B cell (primary cell): ENCODE results near the gene HECTD2. TPM values are rescaled to one million over a fixed set of nuclear protein-coding genes. Genes with fewer than 3 reads are reported as not detected.

Experiments used
- ATAC-seq: fragments of 200-7000 bp; cut with Tn5 transposase; one replicate; pipeline ENCODE4 v1.10.0; 2021; ENCODE audit warnings: low read depth, mild to moderate bottlenecking, moderate number of reproducible peaks, moderate library complexity
- CTCF ChIA-PET: fragments of 350-600 bp; sonication (Branson Sonifier 250); formaldehyde crosslinking; loops from one replicate; lab custom pipeline; 2021; ENCODE audit warnings: antibody characterized with exemption, inconsistent platforms; lab: Charles Lee
- POLR2A ChIA-PET: fragments of 350-600 bp; sonication (Branson Sonifier 250); formaldehyde crosslinking; loops from one replicate; lab custom pipeline; 2021; ENCODE audit warnings: antibody characterized with exemption; lab: Charles Lee
- DNase-seq: peaks from one replicate; pipeline ENCODE4 v3.0.0; 2013
- H2AFZ ChIP-seq: 2 replicates; pipeline ENCODE4 v1.6.1; 2012; ENCODE audit warnings: mild to moderate bottlenecking, low read depth, low read length; ENCODE audit not compliant: insufficient read depth, poor library complexity, severe bottlenecking
- H3K27ac ChIP-seq, 2 donors: 1 replicate in 1 of 2; 2 replicates in 1 of 2; pipeline ENCODE4 v1.5.1; 2012 to 2013; ENCODE audit warnings: low read length in 2 of 2, mild to moderate bottlenecking in 2 of 2, moderate library complexity in 1 of 2
- H3K27me3 ChIP-seq, 4 experiments: fragments of 200-600 bp in 1 of 4; sonication (generic) in 1 of 4; replicated peaks in 1 of 4; 1 replicate in 2 of 4; 2 replicates in 2 of 4; pipeline versions ENCODE4 v1.6.1 to v1.7.0; 2013 to 2016; ENCODE audit warnings: low read length in 3 of 4, mild to moderate bottlenecking in 2 of 4, mixed read lengths in 1 of 4, moderate library complexity in 1 of 4; ENCODE audit not compliant: insufficient read depth in 4 of 4, control insufficient read depth in 3 of 4; ENCODE audit errors: control extremely low read depth in 1 of 4
- H3K36me3 ChIP-seq, 2 experiments: replicated peaks in 1 of 2; 1 replicate in 1 of 2; 2 replicates in 1 of 2; pipeline versions ENCODE4 v1.6.1 to v1.7.1; 2013; ENCODE audit warnings: low read length in 1 of 2; ENCODE audit not compliant: insufficient read depth in 2 of 2, control insufficient read depth in 1 of 2; ENCODE audit errors: control extremely low read depth in 1 of 2, extremely low read depth in 1 of 2
- H3K4me1 ChIP-seq, 2 donors: fragments of 200-600 bp in 1 of 2; sonication (generic) in 1 of 2; 1 replicate in 1 of 2; 2 replicates in 1 of 2; pipeline versions ENCODE4 v1.5.1 to v1.6.1; 2013 to 2017; ENCODE audit warnings: low read length in 2 of 2; ENCODE audit not compliant: control insufficient read depth in 2 of 2, insufficient read depth in 2 of 2
- H3K4me2 ChIP-seq: replicated peaks from 2 replicates; pipeline ENCODE3; 2012; ENCODE audit warnings: mild to moderate bottlenecking, low read depth, low read length; ENCODE audit not compliant: poor library complexity, severe bottlenecking
- H3K4me3 ChIP-seq, 5 experiments: fragments of 200-600 bp in 1 of 5; sonication (generic) in 1 of 5; 1 replicate in 3 of 5; 2 replicates in 2 of 5; pipeline versions ENCODE4 v1.5.1 to v1.7.0; 2011 to 2016; ENCODE audit warnings: low read length in 4 of 5, mild to moderate bottlenecking in 4 of 5, low read depth in 2 of 5, control low read depth in 1 of 5, moderate library complexity in 1 of 5; ENCODE audit not compliant: insufficient read depth in 1 of 5; ENCODE audit errors: control extremely low read depth in 1 of 5, extremely low read depth in 1 of 5
- H3K79me2 ChIP-seq: fragments of 200-600 bp; sonication (generic); one replicate; pipeline ENCODE4 v1.6.0; 2016; ENCODE audit warnings: low read length; ENCODE audit not compliant: control insufficient read depth, insufficient read depth
- H3K9ac ChIP-seq: fragments of 200-600 bp; sonication (generic); 2 replicates; pipeline ENCODE4 v1.6.1; 2017; ENCODE audit warnings: mild to moderate bottlenecking, low read length, moderate library complexity
- H3K9me3 ChIP-seq, 3 donors: one replicate each; pipeline versions ENCODE4 v1.6.1 to v1.7.1; 2013; ENCODE audit warnings: low read length in 2 of 3; ENCODE audit not compliant: control insufficient read depth in 2 of 3, insufficient read depth in 1 of 3; ENCODE audit errors: control extremely low read depth in 1 of 3
- H4K20me1 ChIP-seq: 2 replicates; pipeline ENCODE4 v1.6.0; 2012; ENCODE audit warnings: mild to moderate bottlenecking, low read length; ENCODE audit not compliant: insufficient read depth, control insufficient read depth, poor library complexity, severe bottlenecking
- H3K27ac Mint-ChIP-seq: one replicate; pipeline ENCODE4 v1.8.0; 2021; ENCODE audit warnings: mixed read lengths
- H3K27me3 Mint-ChIP-seq: one replicate; pipeline ENCODE4 v1.8.0; 2021; ENCODE audit warnings: mixed read lengths
- H3K4me1 Mint-ChIP-seq: one replicate; pipeline ENCODE4 v1.8.0; 2021; ENCODE audit warnings: mixed read lengths
- H3K4me3 Mint-ChIP-seq: one replicate; pipeline ENCODE4 v1.8.0; 2021; ENCODE audit warnings: mixed read lengths
- H3K9me3 Mint-ChIP-seq: one replicate; pipeline ENCODE4 v1.8.0; 2022; ENCODE audit warnings: mixed read lengths; ENCODE audit not compliant: insufficient read depth
- EZH2 ChIP-seq: IDR thresholded peaks from 2 replicates; pipeline ENCODE4 v1.6.1; 2012; ENCODE audit warnings: borderline replicate concordance, low read depth, mild to moderate bottlenecking, moderate library complexity, low read length; ENCODE audit not compliant: insufficient read depth, poor library complexity, severe bottlenecking
- WGBS: methylation state at CpG from one replicate; pipeline ENCODE4 v1.1.5; 2013; ENCODE audit warnings: missing lambda C conversion rate; ENCODE audit not compliant: insufficient coverage; 5-methylcytosine and 5-hydroxymethylcytosine counted together
- intact Hi-C: fragments of 100-400 bp; cut with micrococcal nuclease; formaldehyde crosslinking; loops from one replicate; pipeline ENCODE4 v1.10.0; 2022
- polyA plus RNA-seq: library from polyadenylated mRNA; depleted of rRNA; stranded (reverse); fragments of >200 nt; gene quantifications from 2 replicates; pipeline ENCODE4 v1.2.3, GENCODE V29; 2012
- total RNA-seq, 2 donors: library from RNA; stranded (reverse); fragments of 120-200 nt in 1 of 2; gene quantifications; 1 replicate in 1 of 2; 2 replicates in 1 of 2; pipeline versions ENCODE4 v1.2.3 to v1.2.4, GENCODE V29; 2013 to 2022
- TF ChIP-seq, protein P1 (sequence below): fragments of 200-600 bp; IDR thresholded peaks from one replicate; pipeline ENCODE4 v1.8.0; 2022; ENCODE audit warnings: antibody characterized with exemption, mild to moderate bottlenecking

The HECTD2 gene
- total and polyA plus RNA-seq, 2 donors (not counting 1 experiment from before 2014, with no cell fraction given): 2.9 to 7.9 TPM

DNA sequence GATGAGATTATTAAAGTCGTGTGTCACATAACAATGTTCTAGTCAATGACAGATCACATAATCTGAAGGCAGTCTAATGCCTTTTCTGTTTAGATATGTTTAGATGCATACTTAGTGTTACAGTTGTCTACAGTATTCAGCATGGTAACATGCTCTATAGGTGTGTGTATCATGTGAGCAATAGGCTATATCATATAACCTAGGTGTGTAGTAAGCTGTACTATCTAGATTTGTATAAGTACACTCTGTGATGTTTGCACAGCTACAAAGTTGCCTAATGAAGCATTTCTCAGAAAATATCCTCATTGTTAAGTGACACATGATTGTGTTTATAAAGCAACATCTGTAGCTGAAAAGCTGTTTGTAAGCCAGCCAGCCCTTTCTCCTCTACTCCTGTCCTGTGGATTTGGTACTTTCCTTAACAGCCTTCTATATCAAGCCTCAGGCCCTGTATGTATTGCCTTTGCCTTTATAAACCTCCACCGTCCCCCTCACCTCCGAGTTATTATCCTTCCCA is 6.3 kb downstream of the HECTD2 start:
- Mint-ChIP-seq H3K4me3 (no peak overlapping the region), H3K4me1 (peaks cover 6% of the 10 kb centered on the region), H3K9me3 (no peaks in the 10 kb centered on the region), H3K27me3 (no peaks in the 10 kb centered on the region), H3K27ac (no peak overlapping the region)
- TF ChIP-seq, protein P1, sequence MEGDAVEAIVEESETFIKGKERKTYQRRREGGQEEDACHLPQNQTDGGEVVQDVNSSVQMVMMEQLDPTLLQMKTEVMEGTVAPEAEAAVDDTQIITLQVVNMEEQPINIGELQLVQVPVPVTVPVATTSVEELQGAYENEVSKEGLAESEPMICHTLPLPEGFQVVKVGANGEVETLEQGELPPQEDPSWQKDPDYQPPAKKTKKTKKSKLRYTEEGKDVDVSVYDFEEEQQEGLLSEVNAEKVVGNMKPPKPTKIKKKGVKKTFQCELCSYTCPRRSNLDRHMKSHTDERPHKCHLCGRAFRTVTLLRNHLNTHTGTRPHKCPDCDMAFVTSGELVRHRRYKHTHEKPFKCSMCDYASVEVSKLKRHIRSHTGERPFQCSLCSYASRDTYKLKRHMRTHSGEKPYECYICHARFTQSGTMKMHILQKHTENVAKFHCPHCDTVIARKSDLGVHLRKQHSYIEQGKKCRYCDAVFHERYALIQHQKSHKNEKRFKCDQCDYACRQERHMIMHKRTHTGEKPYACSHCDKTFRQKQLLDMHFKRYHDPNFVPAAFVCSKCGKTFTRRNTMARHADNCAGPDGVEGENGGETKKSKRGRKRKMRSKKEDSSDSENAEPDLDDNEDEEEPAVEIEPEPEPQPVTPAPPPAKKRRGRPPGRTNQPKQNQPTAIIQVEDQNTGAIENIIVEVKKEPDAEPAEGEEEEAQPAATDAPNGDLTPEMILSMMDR: no peak
- TF ChIP-seq EZH2: no peak
- H3K4me2 ChIP-seq: no peak overlapping the region
- CTCF ChIA-PET: no interaction called here
- no peak overlapping the region for H3K27ac ChIP-seq
- no peak overlapping the region for H3K4me3 ChIP-seq
- POLR2A ChIA-PET: no interaction called here
- H3K4me1 ChIP-seq: peaks cover 0 to 2% of the 10 kb centered on the region in 2 donors
- intact Hi-C loops: loop anchor here (10.0 kb wide), 3 partner anchors 312 to 2002 kb away; partner anchors contain the start of genes IFIT5 and KIF20B
- H3K9me3 ChIP-seq: no peaks in the 10 kb centered on the region
- H3K79me2 ChIP-seq: peaks cover 33% of the 10 kb centered on the region
- DNase-seq: no peak
- no peak overlapping the region for H2AFZ ChIP-seq
- no peak overlapping the region for H3K9ac ChIP-seq
- H4K20me1 ChIP-seq: no peaks in the 10 kb centered on the region
- no peaks in the 10 kb centered on the region for H3K36me3 ChIP-seq
- no CpG with 5 or more reads among the region's 3 CpGs for WGBS
- no peaks in the 10 kb centered on the region for H3K27me3 ChIP-seq
- no peak for ATAC-seq

- H3K27ac ChIP-seq: no peak overlapping the region
- no peaks in the 10 kb centered on the region for H3K4me1 ChIP-seq
- TF ChIP-seq EZH2: no peak
- TF ChIP-seq, protein P1: no peak
- POLR2A ChIA-PET: no interaction called here
- CTCF ChIA-PET: no interaction called here
- intact Hi-C loops: loop anchor here (10.0 kb wide), 3 partner anchors 314 to 2004 kb away; partner anchors contain the start of genes IFIT5 and KIF20B
- H3K4me2 ChIP-seq: no peak overlapping the region
- WGBS: no CpG with 5 or more reads among the region's 2 CpGs
- no peak overlapping the region for H3K27ac Mint-ChIP-seq
- peaks cover 1% of the 10 kb centered on the region for H3K4me1 Mint-ChIP-seq
- H3K4me3 Mint-ChIP-seq: no peak overlapping the region
- no peaks in the 10 kb centered on the region for H3K9me3 Mint-ChIP-seq
- no peaks in the 10 kb centered on the region for H3K36me3 ChIP-seq
- H4K20me1 ChIP-seq: no peaks in the 10 kb centered on the region
- H3K27me3 Mint-ChIP-seq: no peaks in the 10 kb centered on the region
- peaks cover 25% of the 10 kb centered on the region for H3K79me2 ChIP-seq
- no peak overlapping the region for H3K4me3 ChIP-seq
- ATAC-seq (no peak), DNase-seq (no peak)
- H3K9me3 ChIP-seq: no peaks in the 10 kb centered on the region
- H3K9ac ChIP-seq: no peak overlapping the region
- H3K27me3 ChIP-seq: no peaks in the 10 kb centered on the region
- H2AFZ ChIP-seq: no peak overlapping the region
Measured at GRCh38 chr10:91418416-91418815, 8.3 kb downstream of the HECTD2 start.
